ENCODE results near the gene NDUFS7.

Gene NDUFS7

DNA sequence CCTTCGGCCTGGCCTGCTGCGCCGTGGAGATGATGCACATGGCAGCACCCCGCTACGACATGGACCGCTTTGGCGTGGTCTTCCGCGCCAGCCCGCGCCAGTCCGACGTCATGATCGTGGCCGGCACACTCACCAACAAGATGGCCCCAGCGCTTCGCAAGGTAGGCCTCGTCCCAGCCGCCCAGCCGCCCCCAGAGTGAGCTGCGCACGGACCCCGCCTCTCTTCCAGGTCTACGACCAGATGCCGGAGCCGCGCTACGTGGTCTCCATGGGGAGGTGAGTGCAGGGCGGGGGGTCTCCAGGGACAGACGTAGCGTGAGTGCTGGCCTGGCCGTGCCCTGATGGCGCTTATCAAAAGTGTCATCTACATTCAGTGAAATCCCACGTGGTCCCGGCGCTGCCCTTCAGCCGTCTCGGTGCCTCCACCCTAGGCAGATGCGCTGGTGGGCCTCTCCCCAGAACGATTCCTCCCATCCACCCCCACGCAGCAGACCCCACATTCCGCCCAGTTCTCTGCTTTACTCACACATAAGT lies 7.2 kb downstream of the NDUFS7 start:
- H3K9me3 ChIP-seq = no peaks in the 10 kb centered on the region
- H3K36me3 ChIP-seq = peaks cover 80% of the 10 kb centered on the region
- no peak overlapping the region for H3K27ac ChIP-seq
- H3K4me3 ChIP-seq (ENCODE audit: low read depth in 1 of 2, low read length in 1 of 2) = no peak overlapping the region
- TF ChIP-seq CTCF (IDR thresholded peaks at IDR 0.05) = no peak
- no peaks in the 10 kb centered on the region for H3K4me1 ChIP-seq (ENCODE audit: control insufficient read depth in 1 of 2, insufficient read depth in 1 of 2, low read depth in 1 of 2, low read length in 1 of 2)
- no peaks in the 10 kb centered on the region for H3K27me3 ChIP-seq

GRCh38 chr19:1392407-1392806 lies 8.7 kb downstream of the NDUFS7 start:
- no peak overlapping the region for H3K27ac ChIP-seq
- TF ChIP-seq CTCF (IDR thresholded peaks at IDR 0.05) = no peak
- H3K9me3 ChIP-seq = no peaks in the 10 kb centered on the region
- H3K4me3 ChIP-seq (ENCODE audit: low read depth in 1 of 2, low read length in 1 of 2) = no peak overlapping the region
- H3K27me3 ChIP-seq = peaks cover 9% of the 10 kb centered on the region
- peaks cover 74% of the 10 kb centered on the region for H3K36me3 ChIP-seq
- no peaks in the 10 kb centered on the region for H3K4me1 ChIP-seq (ENCODE audit: control insufficient read depth in 1 of 2, insufficient read depth in 1 of 2, low read depth in 1 of 2, low read length in 1 of 2)

GRCh38 chr19:1392939-1393530 lies 9.3 kb downstream of the NDUFS7 start:
- no peaks in the 10 kb centered on the region for H3K4me1 ChIP-seq (ENCODE audit: control insufficient read depth in 1 of 2, insufficient read depth in 1 of 2, low read depth in 1 of 2, low read length in 1 of 2)
- peaks cover 73% of the 10 kb centered on the region for H3K36me3 ChIP-seq
- H3K27me3 ChIP-seq = peaks cover 9% of the 10 kb centered on the region
- H3K4me3 ChIP-seq (ENCODE audit: low read depth in 1 of 2, low read length in 1 of 2) = no peak overlapping the region
- no peak overlapping the region for H3K27ac ChIP-seq
- TF ChIP-seq CTCF (IDR thresholded peaks at IDR 0.05) = no peak
- H3K9me3 ChIP-seq = no peaks in the 10 kb centered on the region

DNA sequence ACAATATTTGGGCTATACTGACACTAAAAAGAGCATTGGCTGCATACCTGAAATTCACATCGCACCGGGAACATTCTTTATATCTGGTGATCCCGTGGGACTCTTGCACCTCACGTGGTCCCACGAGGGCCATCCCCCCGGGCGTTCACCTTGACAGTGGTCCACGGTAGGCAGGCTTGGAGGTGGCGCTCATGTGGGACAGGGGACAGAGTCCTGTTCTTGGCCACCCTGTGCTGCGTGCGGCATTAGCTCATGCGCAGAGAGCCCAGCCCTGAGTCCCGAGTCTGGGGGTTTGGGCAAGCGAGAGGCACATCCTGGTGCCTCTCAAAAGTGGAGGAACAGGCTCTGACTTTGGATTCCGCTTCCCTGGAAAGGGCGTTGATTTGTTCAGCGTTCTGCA lies 10.1 kb downstream of the NDUFS7 start:
- Histone ChIP-seq H3K36me3 (peaks cover 65% of the 10 kb centered on the region), H3K27me3 (peaks cover 9% of the 10 kb centered on the region), H3K27ac (no peak overlapping the region), H3K4me1 (ENCODE audit: control insufficient read depth in 1 of 2, insufficient read depth in 1 of 2, low read depth in 1 of 2, low read length in 1 of 2) (no peaks in the 10 kb centered on the region), H3K4me3 (ENCODE audit: low read depth in 1 of 2, low read length in 1 of 2) (no peak overlapping the region), H3K9me3 (no peaks in the 10 kb centered on the region)
- TF ChIP-seq CTCF (IDR thresholded peaks at IDR 0.05) = no peak

GRCh38 chr19:1394252-1395193 lies 10.8 kb downstream of the NDUFS7 start:
- Histone ChIP-seq H3K27ac (no peak overlapping the region), H3K4me3 (ENCODE audit: low read depth in 1 of 2, low read length in 1 of 2) (no peak overlapping the region), H3K4me1 (ENCODE audit: control insufficient read depth in 1 of 2, insufficient read depth in 1 of 2, low read depth in 1 of 2, low read length in 1 of 2) (no peaks in the 10 kb centered on the region), H3K9me3 (no peaks in the 10 kb centered on the region), H3K27me3 (peaks cover 12% of the 10 kb centered on the region), H3K36me3 (peaks cover 58% of the 10 kb centered on the region)
- TF ChIP-seq CTCF (IDR thresholded peaks at IDR 0.05) = no peak

Measured in neutrophil (primary cell).